HG02885 (cell line): ENCODE measurements around the gene FAM163B.

Source experiments
- ATAC-seq: cut with Tn5 transposase; IDR thresholded peaks from one replicate; pipeline ENCODE4 v1.9.1; 2021; ENCODE audit warnings: mild to moderate bottlenecking; ENCODE audit not compliant: unreplicated experiment, poor library complexity

The FAM163B gene

DNA sequence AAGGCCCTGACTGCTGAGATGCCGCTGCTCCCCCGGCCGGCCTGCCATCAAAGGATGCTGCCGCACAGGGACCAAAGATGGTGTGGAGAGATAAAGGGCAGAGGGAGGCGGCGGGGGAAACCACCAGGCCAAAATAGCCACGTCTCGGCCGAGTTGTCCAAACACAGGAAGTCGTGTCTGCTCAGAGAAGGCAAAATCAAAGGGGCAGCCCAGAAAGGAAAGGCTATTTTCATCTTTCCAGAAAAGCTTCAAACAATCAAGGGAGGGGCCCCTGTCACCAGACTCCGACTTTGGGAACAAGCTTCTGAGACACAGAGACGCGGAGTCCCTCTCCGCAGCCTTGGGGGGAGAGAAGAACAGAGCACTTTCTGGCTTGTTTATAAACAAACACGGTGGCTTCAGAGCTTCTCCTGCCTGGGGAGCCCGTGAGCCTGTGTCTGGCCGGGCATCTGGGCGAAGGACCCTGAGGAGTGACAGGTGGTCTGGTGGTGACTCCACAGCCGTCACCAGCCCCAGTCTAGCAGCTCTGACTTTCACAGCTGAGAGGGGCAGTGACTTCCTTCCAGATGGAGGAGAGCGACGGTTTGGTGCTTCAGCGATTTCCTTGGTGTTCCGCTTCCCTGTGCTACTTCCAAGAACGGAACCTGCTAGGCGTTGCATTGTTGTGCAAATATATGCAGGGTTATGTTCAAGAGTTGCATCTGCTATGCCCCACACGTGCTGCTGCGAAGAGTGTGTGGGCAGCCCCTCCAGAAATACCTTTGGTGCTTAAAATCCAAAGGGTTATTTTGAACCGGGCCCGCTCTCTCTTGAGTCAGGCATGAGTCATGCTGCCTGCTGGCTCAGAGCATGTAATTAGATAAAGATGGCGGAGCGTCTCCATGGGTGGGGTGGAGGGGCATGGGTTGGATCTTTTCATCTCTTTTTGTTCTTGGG lies 50.7 kb downstream of the FAM163B start:
- ATAC-seq = no peak

DNA sequence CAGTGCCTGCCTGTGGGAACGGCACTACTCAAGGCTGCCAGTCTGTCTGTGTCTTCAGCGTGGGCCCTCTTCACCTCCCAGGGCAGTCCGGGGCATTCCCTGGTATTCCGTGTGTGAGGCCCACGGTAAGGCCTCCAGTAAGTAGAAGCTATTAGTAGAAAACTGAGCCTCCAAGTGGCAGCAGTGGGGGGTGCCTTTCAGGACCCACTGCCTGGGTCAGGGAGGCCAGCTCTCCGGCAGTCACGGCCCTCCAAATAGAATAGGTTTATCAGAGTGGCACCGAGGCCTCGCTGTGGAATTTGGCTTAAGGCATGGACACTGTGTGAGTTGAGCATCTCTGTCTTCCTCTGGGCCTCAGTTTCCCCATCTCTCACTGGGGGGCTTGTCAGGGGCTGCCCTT lies 51.6 kb downstream of the FAM163B start:
- no peak for ATAC-seq

DNA sequence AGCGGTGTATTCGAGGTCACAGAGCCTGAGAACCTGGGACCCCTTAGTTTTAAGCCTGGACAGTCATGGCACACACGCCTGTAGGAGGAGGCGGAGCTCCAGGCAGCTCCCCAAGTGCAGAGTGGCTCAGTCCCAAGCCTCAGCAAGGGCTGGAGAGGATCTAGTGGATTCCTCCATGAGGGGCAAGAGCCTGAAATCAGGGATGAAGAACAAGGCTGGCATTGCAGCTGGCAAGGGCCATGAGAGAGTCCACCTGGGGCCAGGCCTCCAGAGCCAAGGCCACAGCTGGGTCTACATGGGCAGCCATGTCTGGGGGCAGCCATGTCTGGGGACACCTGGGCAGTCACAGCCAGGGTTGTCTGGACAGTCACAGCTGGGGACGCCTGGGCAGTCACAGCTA lies 52.8 kb downstream of the FAM163B start:
- ATAC-seq = no peak

DNA sequence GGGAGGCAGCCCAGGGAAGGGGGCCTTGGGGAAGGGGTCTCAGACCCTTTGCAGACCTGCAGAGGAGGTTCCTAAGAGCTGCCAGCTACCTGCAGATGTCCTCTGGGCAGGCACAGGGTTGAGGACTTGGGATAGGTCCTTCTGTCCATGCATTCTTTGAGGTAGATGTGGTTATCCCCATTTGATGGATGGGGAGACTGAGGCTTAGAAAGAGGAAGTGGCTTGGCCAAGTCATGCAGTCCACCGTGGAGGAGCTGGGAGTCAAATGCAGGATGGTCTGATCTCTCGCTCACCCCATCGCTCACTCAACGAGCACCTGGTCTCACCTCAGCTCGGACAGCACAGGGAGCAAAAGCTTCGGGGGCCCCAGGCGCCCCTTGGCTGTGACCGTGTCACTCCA lies 54.5 kb downstream of the FAM163B start:
- ATAC-seq = no peak

DNA sequence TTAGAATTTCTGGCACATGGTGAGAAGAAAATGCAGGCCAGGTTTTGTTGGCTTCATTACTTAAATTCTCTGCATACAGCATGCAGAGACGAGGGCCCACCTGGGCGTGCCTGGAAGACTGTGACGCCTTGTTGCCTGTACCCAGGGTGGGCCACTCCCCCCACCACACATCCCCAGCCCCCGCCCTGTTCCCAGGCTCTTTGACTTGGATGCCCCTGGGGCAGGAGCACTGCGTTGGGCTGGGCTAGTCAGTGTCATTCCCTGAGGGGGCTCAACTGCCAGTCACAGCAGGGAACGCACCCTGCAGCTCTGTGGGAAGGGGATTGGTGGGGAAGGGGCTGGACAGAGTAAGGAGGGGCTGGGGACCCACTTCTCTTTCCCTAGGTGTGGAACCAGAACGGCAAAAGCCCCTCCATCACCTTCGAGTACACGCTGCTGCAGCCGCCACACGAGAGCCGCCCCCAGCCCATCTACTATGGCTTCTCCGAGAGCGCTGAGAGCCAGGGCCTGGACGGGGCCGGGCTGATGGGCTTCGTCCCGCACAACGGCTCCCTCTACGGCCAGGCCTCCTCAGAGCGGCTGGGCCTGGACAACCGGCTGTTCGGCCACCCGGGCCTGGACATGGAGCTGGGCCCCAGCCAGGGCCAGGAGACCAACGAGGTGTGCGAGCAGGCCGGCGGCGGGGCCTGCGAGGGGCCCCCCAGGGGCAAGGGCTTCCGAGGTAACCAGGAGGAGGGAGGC lies 55.0 kb downstream of the FAM163B start:
- no peak for ATAC-seq

DNA sequence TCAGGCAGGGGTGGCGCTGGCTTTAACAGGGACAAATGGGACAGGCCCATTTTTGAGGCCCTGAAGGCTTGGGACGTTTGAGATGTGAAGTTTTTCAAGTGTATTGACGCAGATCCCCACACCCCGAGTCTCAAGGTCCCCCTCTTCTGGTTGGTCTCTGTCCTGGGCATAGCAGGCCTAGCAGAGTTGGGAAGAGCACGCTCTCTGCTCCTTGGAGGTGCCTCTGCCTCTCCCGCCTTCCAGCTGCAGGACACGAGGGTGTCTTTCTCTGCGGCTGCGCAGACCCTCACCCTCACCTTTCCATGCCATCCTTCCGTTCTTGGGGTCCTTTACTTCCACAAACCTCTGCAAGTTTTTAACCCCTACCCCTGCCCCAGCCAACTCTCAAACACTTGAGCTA lies 56.1 kb downstream of the FAM163B start:
- ATAC-seq = no peak

DNA sequence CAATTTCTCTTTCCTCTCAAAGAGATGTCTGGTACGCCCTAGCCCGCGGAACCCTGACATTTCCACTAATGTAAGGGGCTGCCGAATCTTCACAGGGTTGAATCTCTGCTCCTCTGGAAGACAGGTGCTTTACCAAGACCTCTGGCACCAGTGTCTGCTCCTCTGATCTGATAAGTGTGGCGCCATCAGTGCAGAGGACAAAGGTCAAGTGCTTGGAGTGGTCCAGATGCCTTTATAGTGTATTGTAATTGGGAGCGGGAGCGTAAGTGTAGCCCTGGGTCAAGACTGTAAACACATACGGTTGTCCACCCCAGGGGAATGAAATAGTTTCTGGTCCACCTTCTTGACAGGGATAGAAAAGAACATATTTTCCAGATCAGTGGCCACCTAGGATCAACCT lies 57.0 kb downstream of the FAM163B start:
- no peak for ATAC-seq

DNA sequence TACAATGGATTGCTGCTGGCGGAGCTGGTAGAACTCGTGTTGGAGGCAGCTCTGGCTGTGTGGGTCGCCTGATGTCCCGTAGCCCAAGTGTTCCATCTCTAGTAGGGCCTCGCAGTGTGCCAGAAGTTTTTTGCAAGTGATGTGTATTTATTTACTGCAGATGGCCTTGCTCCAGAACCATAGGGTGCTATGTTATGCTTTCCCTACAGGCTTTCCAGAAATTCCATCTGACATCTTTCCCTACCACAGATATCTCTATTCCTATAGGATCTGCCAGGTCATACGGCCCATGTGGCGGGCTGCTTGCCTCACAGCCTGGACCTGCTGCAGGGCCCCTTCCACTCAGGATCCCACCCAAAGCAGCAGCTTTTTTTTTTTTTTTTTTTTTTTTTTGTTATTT lies 57.7 kb downstream of the FAM163B start:
- no peak for ATAC-seq

DNA sequence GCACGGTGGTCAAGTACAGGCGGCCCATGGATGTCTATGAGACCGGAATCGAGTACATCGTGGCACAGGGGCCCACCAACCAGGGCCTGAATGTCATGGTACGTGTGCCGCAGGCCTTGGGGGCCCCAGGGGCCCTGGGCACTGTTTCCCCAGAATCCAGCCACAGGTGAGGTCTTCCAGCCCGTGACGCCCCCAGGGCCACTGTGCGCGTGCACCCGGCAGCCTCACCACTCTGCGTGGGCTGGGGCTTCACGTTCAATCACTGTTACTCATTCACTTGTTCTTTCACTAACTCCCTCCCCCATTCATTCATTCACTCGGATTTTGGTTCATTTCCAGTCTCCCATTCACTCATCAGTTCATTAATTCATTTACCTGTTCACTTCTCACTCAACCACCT lies 62.1 kb downstream of the FAM163B start:
- no peak for ATAC-seq

DNA sequence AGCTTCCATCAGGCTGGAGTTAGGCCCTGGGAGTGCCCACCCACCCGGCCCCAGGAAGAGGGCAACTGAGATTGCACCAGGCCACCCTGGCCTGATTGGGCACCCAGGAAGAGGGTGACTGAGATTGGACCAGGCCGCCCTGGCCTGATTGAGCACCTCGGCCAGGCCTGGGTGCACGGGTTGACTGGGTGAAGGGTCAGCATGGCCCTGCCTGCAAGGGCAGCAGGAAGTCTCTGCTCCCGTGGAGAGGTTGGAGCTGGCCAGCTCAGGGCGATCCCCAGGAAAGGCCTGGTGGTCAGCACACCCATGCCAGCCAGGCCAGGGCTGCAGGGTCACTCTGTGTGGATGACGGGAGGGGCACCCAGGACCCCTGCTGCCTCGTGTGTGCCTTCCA lies 62.9 kb downstream of the FAM163B start:
- no peak for ATAC-seq

DNA sequence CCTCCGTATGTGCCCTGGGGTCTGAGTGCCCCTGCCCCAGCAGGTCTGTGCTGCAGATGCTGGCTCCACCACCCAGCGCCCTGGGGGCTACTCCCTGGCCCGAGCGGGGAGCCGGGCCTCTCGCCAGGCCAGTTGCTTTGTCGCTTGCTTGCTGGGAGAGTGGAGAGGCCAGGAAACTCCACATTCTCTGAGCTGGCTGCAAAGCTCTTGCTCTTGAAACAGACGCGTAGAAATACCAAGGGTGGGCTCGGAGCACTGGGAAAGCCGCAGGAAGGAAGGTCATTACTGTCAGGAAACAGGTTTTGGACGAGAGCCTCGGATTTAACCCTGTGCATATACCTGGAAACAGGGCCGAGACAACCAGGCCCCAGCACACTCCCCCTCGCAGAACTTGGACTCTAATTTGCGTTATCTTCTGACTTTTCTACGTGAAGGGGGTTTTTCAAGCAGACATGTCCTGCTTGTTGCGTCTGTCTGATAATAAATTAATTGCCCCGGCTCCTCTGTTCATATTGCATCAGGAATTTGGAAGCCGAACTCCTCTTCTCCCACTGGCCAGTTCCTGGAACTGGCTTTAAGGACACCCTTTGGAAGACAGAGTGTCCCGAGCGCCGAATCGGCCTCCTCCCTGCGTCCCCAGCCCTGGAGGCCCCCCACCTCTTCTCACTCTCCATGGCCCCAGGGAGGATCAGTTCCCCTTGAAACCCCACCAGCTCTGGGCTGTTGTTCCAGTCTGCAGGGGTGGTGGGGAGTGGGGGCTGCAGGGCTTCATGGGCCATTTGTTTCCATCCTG lies 63.5 kb downstream of the FAM163B start:
- ATAC-seq = no peak

DNA sequence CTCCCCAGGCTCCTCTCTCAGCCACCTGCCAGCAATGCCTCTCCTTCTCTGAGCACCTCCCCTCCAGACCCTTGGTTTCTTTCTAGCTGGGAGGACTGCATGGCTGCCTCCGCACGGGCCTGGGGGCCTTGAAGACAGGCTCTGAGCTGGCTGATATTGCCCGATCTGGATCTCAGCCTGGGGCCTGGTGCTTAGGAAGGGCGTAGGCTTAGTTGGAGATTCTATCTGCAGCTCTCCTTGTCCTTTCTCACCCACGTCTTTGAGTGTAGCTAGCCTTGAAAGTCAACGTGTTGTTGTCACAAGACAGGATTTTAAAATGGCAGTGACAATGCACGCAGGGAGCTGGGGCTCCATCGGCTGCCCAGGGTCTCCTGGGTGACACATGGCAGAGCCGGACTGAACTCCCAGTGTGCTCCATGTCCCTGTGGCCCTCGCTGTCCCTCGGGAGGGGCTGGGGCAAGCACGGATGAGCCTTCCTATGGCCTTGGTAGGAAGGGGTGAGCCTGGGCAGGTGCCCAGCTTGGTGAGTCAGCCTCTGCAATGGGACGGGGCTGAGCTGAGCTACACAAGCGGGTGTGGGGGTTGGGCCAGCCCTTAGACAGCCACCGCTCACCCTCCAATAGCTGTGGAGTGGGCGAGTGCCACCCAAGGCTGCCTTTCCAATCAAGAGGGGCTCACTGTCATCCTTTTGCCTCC lies 65.3 kb downstream of the FAM163B start:
- ATAC-seq = no peak

DNA sequence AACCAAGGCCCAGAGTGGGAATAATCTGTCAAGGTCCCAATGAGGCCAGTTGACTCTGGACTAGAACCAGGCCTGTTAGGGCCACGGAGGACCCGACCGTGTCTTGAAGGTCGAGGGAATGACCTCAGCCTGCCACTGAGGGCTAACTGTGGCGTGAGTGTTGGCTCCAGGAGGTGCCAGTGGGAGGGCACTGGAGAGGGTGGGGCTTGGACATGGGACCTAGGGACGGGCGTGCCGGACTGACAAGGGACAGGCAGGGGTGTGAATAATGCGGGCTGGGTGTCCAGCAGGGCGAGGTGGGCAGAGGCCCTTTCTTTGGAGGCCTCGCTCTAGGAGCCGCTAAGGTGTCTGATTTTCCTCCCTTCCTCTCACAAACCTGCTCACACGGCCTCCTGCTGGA lies 67.2 kb downstream of the FAM163B start:
- no peak for ATAC-seq

DNA sequence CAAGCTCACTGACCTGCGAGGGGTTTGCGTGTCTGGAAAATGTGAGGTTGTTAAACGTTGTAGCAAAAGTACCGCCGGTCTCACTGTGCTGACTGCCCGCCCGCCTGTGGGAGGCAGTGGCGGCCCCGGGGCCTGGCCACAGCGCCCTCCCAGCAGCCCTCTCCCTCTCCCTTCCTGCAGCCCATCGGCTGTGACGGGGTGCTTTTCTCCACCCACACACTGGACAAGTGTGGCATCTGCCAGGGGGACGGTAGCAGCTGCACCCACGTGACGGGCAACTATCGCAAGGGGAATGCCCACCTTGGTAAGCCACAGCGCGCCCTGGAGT lies 68.5 kb downstream of the FAM163B start:
- ATAC-seq = no peak

DNA sequence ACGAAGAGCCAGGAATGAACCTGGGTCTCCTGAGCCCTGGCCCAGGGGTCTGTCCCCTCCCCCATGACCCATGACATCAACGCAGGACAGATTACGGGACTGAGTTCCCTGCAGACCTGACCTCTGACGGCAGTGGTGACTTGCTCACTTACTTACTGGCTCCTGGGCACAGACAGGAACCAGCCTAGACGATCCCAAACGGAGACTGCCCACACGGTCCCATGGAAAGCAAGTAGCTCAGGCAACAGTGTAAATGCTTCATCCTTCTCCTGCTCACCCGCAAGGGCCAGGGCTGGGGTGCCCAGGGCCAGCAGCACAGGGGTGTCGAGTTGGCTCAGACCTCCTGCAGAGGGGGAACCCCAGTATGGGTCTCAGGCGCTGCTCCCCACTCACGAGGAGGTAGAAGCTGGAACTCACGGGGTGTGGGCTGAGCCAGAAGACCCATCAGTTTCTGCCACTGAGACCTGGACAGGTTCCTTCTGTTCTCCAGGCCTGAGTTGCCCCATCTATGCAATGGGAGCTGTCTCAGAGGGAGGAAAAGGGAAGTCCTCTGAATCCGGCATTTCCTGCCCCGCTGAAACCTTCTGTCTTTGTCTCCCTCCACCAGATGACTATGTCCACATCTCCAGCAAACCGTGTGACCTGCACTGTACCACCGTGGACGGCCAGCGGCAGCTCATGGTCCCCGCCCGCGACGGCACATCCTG lies 69.0 kb downstream of the FAM163B start:
- no peak for ATAC-seq

DNA sequence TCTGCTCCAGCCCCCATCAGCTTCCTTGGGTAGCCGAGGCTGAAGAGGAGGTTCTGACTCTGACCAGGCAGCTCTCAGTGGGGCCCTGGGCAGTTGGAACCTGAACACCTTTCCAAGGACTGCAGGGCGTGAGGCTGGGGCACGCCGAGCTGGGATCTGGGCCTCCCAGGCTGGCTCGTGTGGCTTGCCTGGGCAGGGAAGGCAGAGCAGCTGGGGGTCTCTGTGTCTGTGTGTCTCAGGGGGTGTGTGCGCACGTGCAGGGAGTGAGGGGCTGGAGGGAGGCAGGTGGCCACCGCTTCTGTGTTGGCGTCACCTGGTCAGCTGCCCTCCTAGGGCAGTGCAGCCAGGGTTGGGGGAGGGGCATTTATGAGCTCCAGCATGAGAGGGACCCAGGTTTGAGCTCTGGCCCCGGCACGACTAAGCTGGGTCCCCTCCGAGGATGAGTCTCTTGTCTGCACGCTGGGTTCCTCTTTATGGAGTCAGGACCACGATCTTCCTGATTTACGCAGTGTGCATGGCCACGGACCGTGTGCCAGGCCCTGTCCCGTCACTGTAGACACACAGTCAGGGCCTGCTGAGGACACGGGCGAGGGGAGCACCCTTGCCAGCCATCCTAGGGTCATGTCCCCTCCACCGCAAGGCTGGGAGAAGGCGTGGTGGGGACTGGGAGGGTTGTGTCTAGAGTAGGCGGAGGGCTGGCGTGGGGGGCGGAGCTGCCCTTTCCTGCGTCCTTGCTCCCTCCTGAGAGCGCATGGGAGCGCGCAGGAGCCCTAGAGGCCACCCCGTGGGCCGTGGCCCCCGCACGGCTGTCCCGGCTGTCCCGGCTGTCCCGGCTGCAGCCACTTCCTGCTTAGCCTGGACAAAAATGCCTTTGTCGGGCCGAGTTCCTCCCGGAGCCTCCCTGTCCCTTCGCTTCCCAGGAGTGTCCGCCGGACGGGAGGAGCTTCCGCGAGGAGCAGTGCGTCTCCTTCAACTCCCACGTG lies 70.0 kb downstream of the FAM163B start:
- ATAC-seq = no peak

DNA sequence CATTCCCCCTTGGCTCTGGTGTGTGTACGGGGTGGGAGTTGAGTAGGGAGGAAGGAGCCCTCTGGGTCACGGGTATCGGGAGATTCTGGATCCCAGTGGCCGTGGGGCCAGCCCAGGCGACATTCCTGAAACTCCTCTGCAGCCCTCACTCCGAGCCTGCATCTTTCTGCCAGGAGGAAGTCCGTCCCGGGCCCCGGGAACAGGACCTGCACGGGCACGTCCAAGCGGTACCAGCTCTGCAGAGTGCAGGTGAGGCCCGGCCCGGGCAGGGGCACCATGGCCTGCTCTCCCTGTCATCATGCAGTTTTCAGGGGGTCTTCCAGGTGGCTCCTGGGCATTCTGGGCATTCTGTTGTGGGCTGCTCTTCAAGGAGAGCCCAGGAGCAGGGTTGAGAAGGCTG lies 71.0 kb downstream of the FAM163B start:
- no peak for ATAC-seq

DNA sequence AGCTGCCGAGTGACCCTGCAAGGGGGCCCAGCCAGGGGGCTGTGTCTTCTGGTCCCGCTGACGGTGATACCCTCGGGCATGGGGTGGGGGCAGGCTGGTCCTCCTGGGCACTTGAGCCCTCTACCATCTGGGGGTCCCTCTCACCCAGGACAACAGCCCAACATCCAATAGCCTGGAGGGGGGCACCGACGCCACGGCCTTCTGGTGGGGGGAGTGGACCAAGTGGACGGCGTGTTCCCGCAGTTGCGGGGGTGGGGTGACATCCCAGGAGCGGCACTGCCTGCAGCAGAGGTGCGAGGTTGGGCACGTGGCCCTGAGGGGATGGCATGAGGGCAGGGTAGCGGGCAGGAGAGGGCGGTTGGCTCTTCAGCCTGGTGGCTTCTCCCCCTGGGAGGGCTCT lies 71.9 kb downstream of the FAM163B start:
- no peak for ATAC-seq

DNA sequence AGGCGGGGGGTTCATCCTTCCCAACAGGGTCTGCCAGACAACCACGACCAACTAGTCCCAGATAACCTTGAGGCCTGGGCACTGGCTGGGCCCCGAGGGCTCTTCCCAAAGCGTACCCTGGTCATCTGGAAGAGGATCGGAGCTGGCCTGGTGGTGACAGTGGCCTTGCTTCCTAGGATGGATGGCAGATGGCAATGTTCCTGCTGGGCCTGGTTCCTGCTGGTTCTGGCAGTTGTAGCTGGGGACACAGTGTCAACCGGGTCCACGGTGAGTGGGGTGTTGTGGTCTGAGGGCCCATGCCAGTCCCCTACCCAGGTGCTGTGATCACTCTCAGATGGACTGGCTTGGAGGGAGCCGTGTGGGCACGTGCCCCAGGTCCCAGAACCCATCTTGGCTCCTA lies 72.7 kb downstream of the FAM163B start:
- no peak for ATAC-seq
